OCI-LY3 (cell line): ENCODE measurements around the gene SGIP1.

ENCODE experiments used
- H2AFZ ChIP-seq: fragments of 200-600, 300-600 bp; shearing (Covaris generic); 2 replicates; pipeline ENCODE4 v1.6.0; 2014; ENCODE audit warnings: antibody characterized with exemption, low read depth, low read length
- H3K27ac ChIP-seq: fragments of 200-600, 300-600 bp; sonication (generic); 2 replicates; pipeline ENCODE4 v1.5.1; 2014; ENCODE audit warnings: mild to moderate bottlenecking, low read length, moderate library complexity, mixed read lengths
- H3K27me3 ChIP-seq: fragments of 200-600, 300-600 bp; sonication (generic); 2 replicates; pipeline ENCODE4 v1.6.1; 2014; ENCODE audit warnings: low read depth, low read length, mixed read lengths
- H3K36me3 ChIP-seq: fragments of 200-600, 300-600 bp; sonication (generic); replicated peaks from 2 replicates; pipeline ENCODE3; 2014; ENCODE audit warnings: low read depth, low read length, mixed read lengths
- H3K4me1 ChIP-seq: fragments of 300-600, 200-600 bp; sonication (generic); 2 replicates; pipeline ENCODE4 v1.6.1; 2014; ENCODE audit warnings: low read length, mixed read lengths
- H3K4me2 ChIP-seq: fragments of 200-600, 300-600 bp; sonication (generic); 2 replicates; pipeline ENCODE4 v1.6.1; 2014; ENCODE audit warnings: low read length, mixed read lengths
- H3K4me3 ChIP-seq: fragments of 300-600, 200-600 bp; sonication (generic); 2 replicates; pipeline ENCODE4 v1.5.1; 2014; ENCODE audit warnings: antibody characterized with exemption, mild to moderate bottlenecking, low read length, moderate library complexity
- H3K79me2 ChIP-seq: fragments of 300-600, 200-600 bp; shearing (Covaris generic); 2 replicates; pipeline ENCODE4 v1.6.1; 2014; ENCODE audit warnings: mild to moderate bottlenecking, low read length, mixed read lengths
- H3K9ac ChIP-seq: fragments of 300-600, 200-600 bp; shearing (Covaris generic); 2 replicates; pipeline ENCODE4 v1.6.0; 2014; ENCODE audit warnings: mild to moderate bottlenecking, low read length, moderate library complexity
- H3K9me3 ChIP-seq: fragments of 200-600, 300-600 bp; shearing (Covaris generic); 2 replicates; pipeline ENCODE4 v1.6.1; 2014; ENCODE audit warnings: low read length, mixed read lengths; ENCODE audit not compliant: insufficient read depth
- H4K20me1 ChIP-seq: fragments of 200-600, 300-600 bp; sonication (generic); 2 replicates; pipeline ENCODE4 v1.6.1; 2016; ENCODE audit warnings: low read length, mixed read lengths; ENCODE audit not compliant: insufficient read depth
- CTCF ChIP-seq: fragments of 200-600, 300-600 bp; sonication (generic); IDR thresholded peaks from 2 replicates; pipeline ENCODE4 v1.5.1; 2014; ENCODE audit warnings: antibody characterized with exemption, low read length, low read depth
- EZH2phosphoT487 ChIP-seq: fragments of 200-600 bp; shearing (Covaris generic); IDR thresholded peaks from 2 replicates; pipeline ENCODE4 v1.6.1; 2018; ENCODE audit warnings: antibody characterized with exemption, mixed run types, low read depth

The SGIP1 gene

DNA sequence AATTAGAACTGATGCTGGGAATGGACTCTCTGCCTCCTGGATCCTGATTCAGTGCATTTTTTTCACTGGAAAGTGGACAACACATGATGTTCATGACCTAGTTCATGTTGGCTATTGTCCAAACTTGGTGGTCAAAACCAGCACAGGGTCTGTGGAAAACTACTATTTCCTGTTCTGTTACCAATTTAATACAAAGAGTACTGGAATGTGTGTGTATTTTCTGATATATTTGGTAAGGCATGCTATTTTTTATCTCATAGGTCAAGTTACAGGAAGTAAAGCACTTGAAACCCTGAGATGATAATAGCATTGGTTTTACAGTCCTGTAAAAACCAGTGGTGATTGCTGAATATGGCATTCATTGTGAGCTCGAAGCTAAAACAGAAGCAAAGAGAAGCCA, 89.9 kb downstream of the SGIP1 start:
- Histone ChIP-seq H3K9ac (no peak overlapping the region), H3K4me2 (no peak overlapping the region), H3K27me3 (no peaks in the 10 kb centered on the region), H3K27ac (no peak overlapping the region), H3K36me3 (no peaks in the 10 kb centered on the region), H3K4me3 (no peak overlapping the region), H2AFZ (no peak overlapping the region), H3K79me2 (no peaks in the 10 kb centered on the region), H4K20me1 (no peaks in the 10 kb centered on the region), H3K4me1 (no peaks in the 10 kb centered on the region), H3K9me3 (no peaks in the 10 kb centered on the region)
- TF ChIP-seq CTCF (no peak), EZH2phosphoT487 (no peak)

DNA sequence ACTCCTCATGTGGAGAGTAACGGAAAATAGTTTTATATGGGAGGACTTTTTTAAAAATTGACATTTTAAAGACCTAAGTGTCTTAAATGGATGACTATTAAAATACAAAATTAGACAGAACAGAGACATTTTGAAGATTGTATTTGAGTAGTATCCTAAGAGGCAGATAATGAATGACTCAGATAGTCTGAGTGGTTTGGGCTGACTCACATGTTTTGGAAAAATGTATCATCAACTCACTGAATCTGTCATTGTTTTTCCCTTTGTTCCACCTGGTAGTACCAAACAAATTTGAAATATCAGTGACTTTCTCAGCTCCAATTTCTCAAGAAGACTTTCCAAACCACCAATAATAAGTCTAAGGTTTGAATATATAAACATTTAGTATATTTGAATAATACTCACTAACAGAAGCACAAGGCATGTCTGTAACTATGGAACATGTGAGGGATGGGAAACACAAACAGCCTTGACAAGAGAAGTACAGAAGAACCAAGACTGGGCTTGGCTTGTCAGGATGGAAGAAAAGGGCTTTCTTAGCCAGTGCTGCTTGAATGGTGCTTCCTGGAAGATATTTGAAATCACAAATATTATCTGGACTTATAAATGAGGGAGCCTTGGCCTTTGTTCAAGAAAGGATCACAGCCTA, 90.6 kb downstream of the SGIP1 start:
- no peak overlapping the region for H3K4me3 ChIP-seq
- no peaks in the 10 kb centered on the region for H3K27me3 ChIP-seq
- H3K36me3 ChIP-seq: no peaks in the 10 kb centered on the region
- no peak for TF ChIP-seq CTCF
- no peak for TF ChIP-seq EZH2phosphoT487
- H3K9ac ChIP-seq: no peak overlapping the region
- H2AFZ ChIP-seq: no peak overlapping the region
- no peaks in the 10 kb centered on the region for H3K79me2 ChIP-seq
- H3K9me3 ChIP-seq: no peaks in the 10 kb centered on the region
- H3K4me1 ChIP-seq: no peaks in the 10 kb centered on the region
- no peak overlapping the region for H3K27ac ChIP-seq
- H4K20me1 ChIP-seq: no peaks in the 10 kb centered on the region
- H3K4me2 ChIP-seq: no peak overlapping the region

DNA sequence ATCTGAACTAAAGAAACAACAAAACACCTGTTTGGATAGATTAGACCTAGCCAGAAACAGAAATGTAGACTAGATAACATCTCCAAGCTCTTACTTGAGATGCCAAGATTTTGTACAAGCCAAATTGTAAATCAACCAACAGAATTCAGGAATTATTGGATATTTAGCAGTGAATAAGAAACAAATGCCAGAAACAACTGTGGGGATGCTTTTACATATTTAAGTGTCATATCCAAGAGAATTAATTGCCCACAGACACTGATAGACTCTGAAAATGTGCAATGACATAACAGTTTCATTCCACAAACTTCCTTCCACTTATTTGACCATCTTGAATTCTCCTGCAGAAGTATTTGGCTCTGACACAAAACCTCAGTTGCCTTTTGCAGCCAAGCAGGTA, 92.3 kb downstream of the SGIP1 start:
- Histone ChIP-seq H4K20me1 (no peaks in the 10 kb centered on the region), H3K4me2 (no peak overlapping the region), H3K79me2 (no peaks in the 10 kb centered on the region), H3K9ac (no peak overlapping the region), H3K4me1 (no peaks in the 10 kb centered on the region), H3K27me3 (no peaks in the 10 kb centered on the region), H3K9me3 (no peaks in the 10 kb centered on the region), H3K36me3 (no peaks in the 10 kb centered on the region), H3K4me3 (no peak overlapping the region), H3K27ac (no peak overlapping the region), H2AFZ (no peak overlapping the region)
- TF ChIP-seq EZH2phosphoT487 (no peak), CTCF (no peak)

GRCh38 chr1:66628926-66629325, 95.0 kb downstream of the SGIP1 start:
- TF ChIP-seq EZH2phosphoT487 (no peak), CTCF (no peak)

More at GRCh38 chr1:66628926-66629325, 95.0 kb downstream of the SGIP1 start:
- no peak overlapping the region for H2AFZ ChIP-seq
- H3K27ac ChIP-seq: no peak overlapping the region
- H3K9me3 ChIP-seq: no peaks in the 10 kb centered on the region
- no peaks in the 10 kb centered on the region for H3K27me3 ChIP-seq
- H3K4me3 ChIP-seq: no peak overlapping the region
- no peaks in the 10 kb centered on the region for H3K4me1 ChIP-seq
- H3K79me2 ChIP-seq: no peaks in the 10 kb centered on the region
- no peaks in the 10 kb centered on the region for H3K36me3 ChIP-seq
- no peak overlapping the region for H3K4me2 ChIP-seq
- H3K9ac ChIP-seq: no peak overlapping the region
- H4K20me1 ChIP-seq: no peaks in the 10 kb centered on the region
